Testis (tissue), 3 donors: ENCODE measurements around the gene SESTD1. TPM values are rescaled to one million over a fixed set of nuclear protein-coding genes. Genes with fewer than 3 reads are reported as not detected.

Experiments used
- DNase-seq: peaks from one replicate; pipeline ENCODE4 v3.0.0-alpha.2; 2019
- H3K27ac ChIP-seq, 2 donors: fragments of 200-600 bp; sonication (generic); one replicate each; pipeline ENCODE4 v1.5.1; 2019
- H3K27me3 ChIP-seq: fragments of 200-600 bp; sonication (generic); one replicate; pipeline ENCODE4 v1.5.1; 2019
- H3K36me3 ChIP-seq: fragments of 200-600 bp; sonication (generic); one replicate; pipeline ENCODE4 v1.5.1; 2017; ENCODE audit warnings: low read depth; ENCODE audit errors: missing control alignments
- H3K4me1 ChIP-seq: fragments of 200-600 bp; sonication (generic); one replicate; pipeline ENCODE4 v1.5.1; 2019
- H3K4me3 ChIP-seq, 2 donors: fragments of 200-600 bp; sonication (generic); one replicate each; pipeline ENCODE4 v1.5.1; 2017 to 2019
- H3K9me3 ChIP-seq: fragments of 200-600 bp; sonication (generic); one replicate; pipeline ENCODE4 v1.5.1; 2017
- POLR2A ChIP-seq: fragments of 450-650 bp; IDR thresholded peaks from one replicate; pipeline ENCODE4 v1.6.1; 2017; ENCODE audit warnings: antibody characterized with exemption, mild to moderate bottlenecking, moderate library complexity
- WGBS, 2 donors: methylation state at CpG; one replicate each; pipeline ENCODE4 v1.1.5; 2018; 5-methylcytosine and 5-hydroxymethylcytosine counted together
- intact Hi-C: fragments of 100-400 bp; cut with DNase I; formaldehyde crosslinking; loops from one replicate; pipeline ENCODE4 v1.15.1; 2023; ENCODE audit warnings: low total_unique reads
- polyA plus RNA-seq: library from polyadenylated mRNA; stranded (reverse); fragments of 350-450 nt; fragmentation: Illumina TruSeq; extraction: RNeasy Lipid Tissue Mini Kit (QIAGEN cat#74804); gene quantifications from one replicate; pipeline ENCODE4 v1.2.3, GENCODE V29; 2014; ENCODE audit warnings: low read depth, low replicate concordance; ENCODE audit not compliant: insufficient read depth
- total RNA-seq, 2 donors: library from RNA; depleted of rRNA; stranded (reverse); fragments of >200 nt; gene quantifications; one replicate each; pipeline ENCODE4 v1.2.3, GENCODE V29; 2016
- TF ChIP-seq, protein P1 (sequence below), 3 experiments: fragments of 450-650 bp in 2 of 3; fragments of 200-600 bp in 1 of 3; sonication (generic) in 1 of 3; IDR thresholded peaks; one replicate each; pipeline ENCODE4 v1.5.1; 2016 to 2019; ENCODE audit warnings: antibody characterized with exemption in 3 of 3, mild to moderate bottlenecking in 2 of 3, moderate library complexity in 1 of 3

The SESTD1 gene
- total and polyA plus RNA-seq, 3 donors from 2014 or later, result 50.0 to 94.5 (median 56.1) TPM

GRCh38 chr2:179181002-179181401 lies 83.6 kb downstream of the SESTD1 start:
- TF ChIP-seq POLR2A, result no peak
- TF ChIP-seq, protein P1, sequence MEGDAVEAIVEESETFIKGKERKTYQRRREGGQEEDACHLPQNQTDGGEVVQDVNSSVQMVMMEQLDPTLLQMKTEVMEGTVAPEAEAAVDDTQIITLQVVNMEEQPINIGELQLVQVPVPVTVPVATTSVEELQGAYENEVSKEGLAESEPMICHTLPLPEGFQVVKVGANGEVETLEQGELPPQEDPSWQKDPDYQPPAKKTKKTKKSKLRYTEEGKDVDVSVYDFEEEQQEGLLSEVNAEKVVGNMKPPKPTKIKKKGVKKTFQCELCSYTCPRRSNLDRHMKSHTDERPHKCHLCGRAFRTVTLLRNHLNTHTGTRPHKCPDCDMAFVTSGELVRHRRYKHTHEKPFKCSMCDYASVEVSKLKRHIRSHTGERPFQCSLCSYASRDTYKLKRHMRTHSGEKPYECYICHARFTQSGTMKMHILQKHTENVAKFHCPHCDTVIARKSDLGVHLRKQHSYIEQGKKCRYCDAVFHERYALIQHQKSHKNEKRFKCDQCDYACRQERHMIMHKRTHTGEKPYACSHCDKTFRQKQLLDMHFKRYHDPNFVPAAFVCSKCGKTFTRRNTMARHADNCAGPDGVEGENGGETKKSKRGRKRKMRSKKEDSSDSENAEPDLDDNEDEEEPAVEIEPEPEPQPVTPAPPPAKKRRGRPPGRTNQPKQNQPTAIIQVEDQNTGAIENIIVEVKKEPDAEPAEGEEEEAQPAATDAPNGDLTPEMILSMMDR (IDR thresholded peaks at IDR 0.05), result no peak
- no peak for DNase-seq
- 84 to 87% methylated on average over 3 of the region's 3 CpGs for WGBS, 2 donors
- Histone ChIP-seq H3K4me3 (no peak overlapping the region), H3K9me3 (no peaks in the 10 kb centered on the region), H3K4me1 (no peaks in the 10 kb centered on the region), H3K27me3 (no peaks in the 10 kb centered on the region), H3K27ac (no peak overlapping the region), H3K36me3 (no peaks in the 10 kb centered on the region)
- intact Hi-C loops, result no loop called here

DNA sequence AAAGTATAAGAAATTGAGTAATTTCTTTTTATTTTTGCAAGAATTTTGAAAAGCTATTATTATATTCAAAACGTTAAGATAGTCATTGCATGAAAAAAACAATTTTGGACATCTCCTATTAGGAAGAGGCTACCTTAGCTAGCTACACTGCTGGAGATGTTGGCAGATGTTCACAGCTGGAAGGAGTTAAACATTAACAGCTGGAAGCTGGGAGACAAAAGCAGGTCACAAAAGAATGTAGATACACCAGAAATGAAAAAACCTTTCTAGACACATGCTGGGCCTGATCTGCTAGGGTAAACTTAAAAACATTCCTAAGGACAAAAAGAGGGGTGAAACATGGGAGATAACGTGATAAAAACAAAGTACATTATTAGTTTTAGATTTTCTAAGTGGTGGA lies 84.4 kb downstream of the SESTD1 start:
- H3K9me3 ChIP-seq, result no peaks in the 10 kb centered on the region
- TF ChIP-seq POLR2A, result no peak
- TF ChIP-seq, protein P1 (IDR thresholded peaks at IDR 0.05), result no peak
- H3K4me1 ChIP-seq, result no peaks in the 10 kb centered on the region
- H3K4me3 ChIP-seq, result no peak overlapping the region
- no peak for DNase-seq
- intact Hi-C loops, result no loop called here
- H3K36me3 ChIP-seq, result no peaks in the 10 kb centered on the region
- H3K27me3 ChIP-seq, result no peaks in the 10 kb centered on the region
- no peak overlapping the region for H3K27ac ChIP-seq
- 38 to 55% methylated on average over 2 of the region's 2 CpGs for WGBS, 2 donors

DNA sequence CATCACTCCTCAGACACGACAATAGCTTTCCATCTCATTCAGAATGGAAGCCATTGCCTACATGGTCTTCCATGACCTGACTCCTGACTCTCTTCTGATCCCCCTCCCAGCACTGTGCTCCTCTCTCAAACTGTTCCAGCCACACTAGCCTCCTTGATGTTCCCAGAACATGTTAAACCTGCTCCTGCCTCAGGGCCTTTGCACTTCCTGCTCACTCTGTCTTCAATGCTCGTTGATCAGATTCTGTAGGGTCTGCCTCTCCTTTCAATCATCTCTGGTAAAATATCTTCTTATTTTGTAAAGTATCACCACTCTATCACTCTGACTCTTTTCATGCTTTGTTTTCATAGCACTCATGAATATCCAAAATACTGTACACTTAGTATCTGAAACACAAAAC lies 84.9 kb downstream of the SESTD1 start:
- no peaks in the 10 kb centered on the region for H3K4me1 ChIP-seq
- no peaks in the 10 kb centered on the region for H3K36me3 ChIP-seq
- TF ChIP-seq, protein P1 (IDR thresholded peaks at IDR 0.05), result no peak
- TF ChIP-seq POLR2A, result no peak
- H3K4me3 ChIP-seq, result no peak overlapping the region
- intact Hi-C loops, result no loop called here
- no peaks in the 10 kb centered on the region for H3K9me3 ChIP-seq
- DNase-seq, result no peak
- no peak overlapping the region for H3K27ac ChIP-seq
- WGBS, 2 donors, result 92 to 93% methylated on average over 2 of the region's 2 CpGs
- H3K27me3 ChIP-seq, result no peaks in the 10 kb centered on the region

- intact Hi-C loops, result no loop called here
- Histone ChIP-seq H3K36me3 (no peaks in the 10 kb centered on the region), H3K4me3 (no peak overlapping the region), H3K4me1 (no peaks in the 10 kb centered on the region), H3K9me3 (no peaks in the 10 kb centered on the region), H3K27ac (no peak overlapping the region), H3K27me3 (no peaks in the 10 kb centered on the region)
- no peak for TF ChIP-seq POLR2A
- TF ChIP-seq, protein P1 (IDR thresholded peaks at IDR 0.05), result no peak
- WGBS, 2 donors, result 51 to 58% methylated on average over 1 of the region's 1 CpG
- no peak for DNase-seq
These were observed 86.9 kb downstream of the SESTD1 start for GRCh38 chr2:179177694-179178093.

DNA sequence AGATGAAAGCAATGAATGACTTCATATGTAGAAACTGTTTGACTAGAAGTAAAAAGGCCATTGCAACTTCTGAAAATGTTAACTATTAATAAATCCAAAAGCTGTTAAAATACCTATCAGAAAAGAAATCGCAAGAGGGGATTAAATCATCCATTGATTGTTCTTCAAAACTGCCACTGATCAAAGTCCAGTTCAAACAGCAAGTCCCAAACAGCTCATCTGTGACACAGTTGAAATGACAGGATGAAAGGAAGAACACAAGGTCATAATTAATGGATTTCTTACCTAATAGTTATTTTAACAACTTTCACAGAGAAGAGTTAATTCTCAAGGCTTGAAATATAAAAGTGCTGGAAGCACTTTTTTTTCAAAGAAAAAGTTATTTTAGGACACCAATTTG lies 90.4 kb downstream of the SESTD1 start:
- 90 to 95% methylated on average over 1 of the region's 1 CpG for WGBS, 2 donors
- intact Hi-C loops, result no loop called here
- DNase-seq, result no peak

More for the DNA sequence above, 90.4 kb downstream of the SESTD1 start:
- Histone ChIP-seq H3K4me1 (no peaks in the 10 kb centered on the region), H3K4me3 (no peak overlapping the region), H3K36me3 (no peaks in the 10 kb centered on the region), H3K27me3 (no peaks in the 10 kb centered on the region), H3K27ac (no peak overlapping the region), H3K9me3 (no peaks in the 10 kb centered on the region)
- TF ChIP-seq, protein P1 (IDR thresholded peaks at IDR 0.05), result no peak
- no peak for TF ChIP-seq POLR2A
